Gastrocnemius medialis (tissue), 4 donors: ENCODE measurements around the gene THPO.

Source experiments
- POLR2A ChIP-seq, 2 donors: fragments of 450-650 bp; IDR thresholded peaks; one replicate each; pipeline ENCODE4 v1.6.1; 2017; ENCODE audit warnings: antibody characterized with exemption in 2 of 2, mild to moderate bottlenecking in 2 of 2, moderate library complexity in 2 of 2
- TF ChIP-seq, protein P1 (sequence below), 5 experiments: fragments of 450-650 bp in 3 of 5; fragments of 200-600 bp in 2 of 5; sonication (generic) in 2 of 5; IDR thresholded peaks in 4 of 5; conservative IDR thresholded peaks in 1 of 5; 1 replicate in 4 of 5; 2 replicates in 1 of 5; pipeline ENCODE4 v1.5.1; 2016 to 2019; ENCODE audit warnings: antibody characterized with exemption in 5 of 5, mild to moderate bottlenecking in 3 of 5, moderate library complexity in 3 of 5

DNA sequence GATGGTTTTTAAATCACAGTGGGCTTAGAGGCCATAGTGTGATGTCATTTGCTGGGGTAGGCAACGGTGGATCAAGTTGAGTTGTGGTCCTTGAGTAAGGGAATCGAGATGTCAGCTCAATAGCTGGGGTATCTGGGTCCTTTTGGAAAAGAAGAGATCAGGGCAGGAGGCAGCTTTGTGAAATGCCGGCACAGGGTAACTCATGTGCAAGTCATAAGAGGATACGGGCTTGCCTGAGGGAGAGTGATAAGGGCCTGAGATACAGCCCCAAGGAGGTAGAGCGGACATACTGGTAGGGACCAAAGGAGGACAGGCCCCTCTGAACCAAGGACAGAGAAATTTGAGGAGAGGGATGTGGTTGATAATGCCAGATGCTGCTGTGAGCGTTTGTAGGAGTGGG is 44.8 kb downstream of the THPO start:
- TF ChIP-seq POLR2A (IDR thresholded peaks at IDR 0.05), result no peak
- TF ChIP-seq, protein P1, sequence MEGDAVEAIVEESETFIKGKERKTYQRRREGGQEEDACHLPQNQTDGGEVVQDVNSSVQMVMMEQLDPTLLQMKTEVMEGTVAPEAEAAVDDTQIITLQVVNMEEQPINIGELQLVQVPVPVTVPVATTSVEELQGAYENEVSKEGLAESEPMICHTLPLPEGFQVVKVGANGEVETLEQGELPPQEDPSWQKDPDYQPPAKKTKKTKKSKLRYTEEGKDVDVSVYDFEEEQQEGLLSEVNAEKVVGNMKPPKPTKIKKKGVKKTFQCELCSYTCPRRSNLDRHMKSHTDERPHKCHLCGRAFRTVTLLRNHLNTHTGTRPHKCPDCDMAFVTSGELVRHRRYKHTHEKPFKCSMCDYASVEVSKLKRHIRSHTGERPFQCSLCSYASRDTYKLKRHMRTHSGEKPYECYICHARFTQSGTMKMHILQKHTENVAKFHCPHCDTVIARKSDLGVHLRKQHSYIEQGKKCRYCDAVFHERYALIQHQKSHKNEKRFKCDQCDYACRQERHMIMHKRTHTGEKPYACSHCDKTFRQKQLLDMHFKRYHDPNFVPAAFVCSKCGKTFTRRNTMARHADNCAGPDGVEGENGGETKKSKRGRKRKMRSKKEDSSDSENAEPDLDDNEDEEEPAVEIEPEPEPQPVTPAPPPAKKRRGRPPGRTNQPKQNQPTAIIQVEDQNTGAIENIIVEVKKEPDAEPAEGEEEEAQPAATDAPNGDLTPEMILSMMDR (IDR thresholded peaks at IDR 0.05 in 4 of 5, conservative IDR thresholded peaks at IDR 0.05 in 1 of 5), result no peak
